Measurements from ENCODE around the gene EFCAB12. TPM values are rescaled to one million over a fixed set of nuclear protein-coding genes. Genes with fewer than 3 reads are reported as not detected.
"Not testable (repeated sequence)": the region's sequence is repeated elsewhere in the genome, so short reads cannot be mapped to it uniquely, and the experiment has no call there.

Gene EFCAB12
- total RNA-seq, 2 donors from 2014 or later: 6.2 to 13.7 TPM

DNA sequence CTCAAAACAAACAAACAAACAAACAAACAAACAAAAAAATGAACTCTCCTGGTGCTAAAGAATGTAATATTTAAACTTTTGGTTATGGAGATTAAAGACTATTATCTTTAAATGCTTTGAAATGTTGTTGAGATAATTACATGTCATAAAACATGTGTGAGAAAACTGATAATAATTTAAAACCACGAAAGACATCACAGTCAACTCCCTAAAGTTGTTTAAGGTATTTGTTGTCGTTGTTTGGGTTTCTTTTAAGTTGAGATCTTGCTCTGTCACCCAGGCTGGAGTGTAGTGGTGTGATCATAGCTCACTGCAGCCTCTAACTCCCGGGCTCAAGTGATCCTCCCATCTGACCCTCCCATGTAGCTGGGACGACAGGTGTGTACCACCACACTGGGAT lies 12.0 kb downstream of the EFCAB12 start:
- no peak overlapping the region for H3K4me3 ChIP-seq
- H3K4me1 ChIP-seq (replicated peaks): no peaks in the 10 kb centered on the region
- intact Hi-C loops (cut with DNase I): no loop called here
- no peak for DNase-seq (ENCODE audit: low spot score)
- TF ChIP-seq, protein P1, sequence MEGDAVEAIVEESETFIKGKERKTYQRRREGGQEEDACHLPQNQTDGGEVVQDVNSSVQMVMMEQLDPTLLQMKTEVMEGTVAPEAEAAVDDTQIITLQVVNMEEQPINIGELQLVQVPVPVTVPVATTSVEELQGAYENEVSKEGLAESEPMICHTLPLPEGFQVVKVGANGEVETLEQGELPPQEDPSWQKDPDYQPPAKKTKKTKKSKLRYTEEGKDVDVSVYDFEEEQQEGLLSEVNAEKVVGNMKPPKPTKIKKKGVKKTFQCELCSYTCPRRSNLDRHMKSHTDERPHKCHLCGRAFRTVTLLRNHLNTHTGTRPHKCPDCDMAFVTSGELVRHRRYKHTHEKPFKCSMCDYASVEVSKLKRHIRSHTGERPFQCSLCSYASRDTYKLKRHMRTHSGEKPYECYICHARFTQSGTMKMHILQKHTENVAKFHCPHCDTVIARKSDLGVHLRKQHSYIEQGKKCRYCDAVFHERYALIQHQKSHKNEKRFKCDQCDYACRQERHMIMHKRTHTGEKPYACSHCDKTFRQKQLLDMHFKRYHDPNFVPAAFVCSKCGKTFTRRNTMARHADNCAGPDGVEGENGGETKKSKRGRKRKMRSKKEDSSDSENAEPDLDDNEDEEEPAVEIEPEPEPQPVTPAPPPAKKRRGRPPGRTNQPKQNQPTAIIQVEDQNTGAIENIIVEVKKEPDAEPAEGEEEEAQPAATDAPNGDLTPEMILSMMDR (IDR thresholded peaks at IDR 0.05): no peak
- TF ChIP-seq POLR2A (IDR thresholded peaks at IDR 0.05): no peak
- no peak for TF ChIP-seq POLR2AphosphoS5 (IDR thresholded peaks at IDR 0.05)
- H3K27me3 ChIP-seq (replicated peaks; ENCODE audit: insufficient read depth): no peaks in the 10 kb centered on the region
- H3K27ac ChIP-seq: no peak overlapping the region
- 91% methylated on average over 4 of the region's 4 CpGs for WGBS
- H3K9me3 ChIP-seq: no peaks in the 10 kb centered on the region
- H3K36me3 ChIP-seq: no peaks in the 10 kb centered on the region

DNA sequence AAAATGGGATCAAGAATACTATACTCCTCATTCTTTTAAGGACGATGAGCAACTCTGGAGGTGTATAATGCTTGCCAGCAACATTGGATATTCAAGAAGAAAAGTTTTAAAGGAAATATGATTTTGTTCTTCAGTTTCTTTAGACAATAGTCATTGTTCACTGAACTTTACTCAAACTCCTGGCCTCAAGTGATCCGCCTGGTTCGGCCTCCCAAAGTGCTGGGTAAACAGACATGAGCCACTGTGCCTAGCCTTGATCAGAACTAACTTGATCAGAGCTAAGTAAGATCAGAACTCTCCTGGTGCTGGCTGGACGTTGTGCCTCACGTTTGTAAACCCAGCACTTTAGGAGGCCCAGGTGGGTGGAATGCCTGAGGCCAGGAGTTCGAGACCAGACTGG lies 12.6 kb downstream of the EFCAB12 start:
- Histone ChIP-seq H3K4me1 (replicated peaks) (no peaks in the 10 kb centered on the region), H3K27me3 (replicated peaks; ENCODE audit: insufficient read depth) (no peaks in the 10 kb centered on the region), H3K4me3 (no peak overlapping the region), H3K36me3 (no peaks in the 10 kb centered on the region), H3K27ac (no peak overlapping the region), H3K9me3 (no peaks in the 10 kb centered on the region)
- 72% methylated on average over 6 of the region's 6 CpGs for WGBS
- TF ChIP-seq POLR2AphosphoS5 (IDR thresholded peaks at IDR 0.05) (no peak), POLR2A (IDR thresholded peaks at IDR 0.05) (no peak)
- TF ChIP-seq, protein P1 (IDR thresholded peaks at IDR 0.05): no peak
- intact Hi-C loops (cut with DNase I): no loop called here
- no peak for DNase-seq (ENCODE audit: low spot score)

- 98% methylated on average over 3 of the region's 3 CpGs for WGBS
- TF ChIP-seq POLR2A (IDR thresholded peaks at IDR 0.05) (no peak), POLR2AphosphoS5 (IDR thresholded peaks at IDR 0.05) (no peak)
- TF ChIP-seq, protein P1 (IDR thresholded peaks at IDR 0.05): no peak
- intact Hi-C loops (cut with DNase I): no loop called here
- Histone ChIP-seq H3K27me3 (replicated peaks; ENCODE audit: insufficient read depth) (no peaks in the 10 kb centered on the region), H3K36me3 (no peaks in the 10 kb centered on the region), H3K27ac (no peak overlapping the region), H3K4me3 (no peak overlapping the region), H3K9me3 (no peaks in the 10 kb centered on the region), H3K4me1 (replicated peaks) (no peaks in the 10 kb centered on the region)
- no peak for DNase-seq (ENCODE audit: low spot score)
These were observed 13.1 kb downstream of the EFCAB12 start for GRCh38 chr3:129415378-129415777.

DNA sequence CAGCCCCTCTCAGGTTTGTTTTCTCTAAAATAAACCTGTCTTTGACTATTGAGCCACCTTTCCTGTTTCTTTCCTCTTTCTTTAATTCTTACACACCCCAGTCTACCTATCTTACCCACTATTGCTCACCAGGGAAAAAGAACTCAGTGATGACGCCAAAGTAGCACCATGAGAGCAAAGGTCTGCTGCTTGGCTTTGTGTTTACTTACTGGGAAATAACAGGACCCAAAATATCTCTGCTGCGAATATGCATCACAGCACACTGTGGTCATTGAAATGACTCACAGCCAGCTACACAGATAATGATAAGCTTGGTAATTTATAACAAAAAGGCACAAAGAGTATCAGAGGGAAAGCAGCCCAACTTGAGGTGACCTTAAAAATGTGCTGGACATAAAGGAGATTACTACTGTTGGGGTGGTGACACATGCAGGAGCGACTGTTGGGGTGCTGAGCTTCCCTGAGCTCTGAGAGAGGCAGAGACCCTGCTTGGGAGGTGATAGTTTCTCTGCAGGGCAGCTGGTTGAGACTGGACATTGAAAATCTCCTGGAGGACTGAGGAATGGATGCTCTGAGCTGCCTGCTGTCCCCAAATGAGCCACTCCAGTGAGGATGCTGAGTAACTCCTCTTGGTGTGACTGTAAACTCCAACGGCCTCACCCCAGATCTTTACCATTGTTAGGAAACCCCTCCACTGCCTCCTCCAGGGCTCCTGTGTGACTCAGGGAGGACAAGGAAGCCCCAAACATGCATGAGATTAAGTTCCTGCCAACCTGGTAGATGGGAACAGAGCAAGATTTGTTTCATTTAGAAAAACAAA lies 14.5 kb downstream of the EFCAB12 start:
- no peaks in the 10 kb centered on the region for H3K9me3 ChIP-seq
- DNase-seq (ENCODE audit: low spot score): no peak
- no peaks in the 10 kb centered on the region for H3K4me1 ChIP-seq (replicated peaks)
- H3K36me3 ChIP-seq: no peaks in the 10 kb centered on the region
- no peak overlapping the region for H3K27ac ChIP-seq
- H3K4me3 ChIP-seq: no peak overlapping the region
- TF ChIP-seq POLR2AphosphoS5 (IDR thresholded peaks at IDR 0.05) (no peak), POLR2A (IDR thresholded peaks at IDR 0.05) (no peak)
- TF ChIP-seq, protein P1 (IDR thresholded peaks at IDR 0.05): no peak
- no peaks in the 10 kb centered on the region for H3K27me3 ChIP-seq (replicated peaks; ENCODE audit: insufficient read depth)
- 59% methylated on average over 4 of the region's 4 CpGs for WGBS
- intact Hi-C loops (cut with DNase I): no loop called here

- H3K27ac ChIP-seq; intact Hi-C loops (cut with DNase I); H3K27me3 ChIP-seq (replicated peaks; ENCODE audit: insufficient read depth); H3K4me1 ChIP-seq (replicated peaks); H3K9me3 ChIP-seq; H3K4me3 ChIP-seq; DNase-seq (ENCODE audit: low spot score); H3K36me3 ChIP-seq: not testable (repeated sequence)
- WGBS: 29% methylated on average over 3 of the region's 3 CpGs
These were observed 15.2 kb downstream of the EFCAB12 start for GRCh38 chr3:129413238-129413637.
